GM10248 (cell line): ENCODE measurements around the gene ZNF823.
A peak's percentile ranks its signal among the peaks of the same experiment; 100 is the strongest.

Source experiments
- CTCF ChIA-PET: fragments of 300-600 bp; sonication (Branson Sonifier 250); formaldehyde crosslinking; extraction: SDS; loops from one replicate; lab custom pipeline; 2021; ENCODE audit warnings: antibody characterized with exemption; lab: Yijun Ruan, JAX
- POLR2A ChIA-PET: fragments of 350-650 bp; sonication (Branson Sonifier 250); formaldehyde crosslinking; extraction: SDS; loops from one replicate; lab custom pipeline; 2020; ENCODE audit warnings: antibody characterized with exemption; lab: Yijun Ruan, JAX
- DNase-seq: peaks from one replicate; pipeline ENCODE4 v3.0.0; 2012; ENCODE audit errors: extremely low spot score
- TF ChIP-seq, protein P1 (sequence below): IDR thresholded peaks from 2 replicates; pipeline ENCODE4 v1.5.1; 2012; ENCODE audit warnings: mild to moderate bottlenecking, low read depth; ENCODE audit errors: extremely low read depth, missing control alignments, control extremely low read depth

Gene ZNF823

DNA sequence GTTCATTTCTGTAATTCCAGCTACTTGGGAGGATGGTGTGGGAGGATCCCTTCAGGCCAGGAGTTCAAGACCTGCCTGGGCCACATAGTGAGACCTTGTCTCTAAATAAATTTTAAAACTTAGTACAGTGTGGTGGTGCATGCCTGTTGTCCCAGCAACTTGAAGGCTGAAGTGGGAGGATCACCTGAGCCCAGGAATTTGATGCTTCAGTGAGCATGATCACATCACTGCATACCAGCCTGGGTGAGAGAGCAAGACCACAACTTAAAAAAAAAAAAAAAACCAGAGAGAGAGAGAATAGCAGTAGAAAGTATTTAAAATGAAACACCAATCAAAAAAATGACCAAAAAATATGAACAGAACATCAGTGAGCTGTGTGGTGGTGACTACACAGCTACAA lies 7.1 kb upstream of the ZNF823 start:
- CTCF ChIA-PET: no interaction called here
- DNase-seq: no peak
- POLR2A ChIA-PET: no interaction called here
- TF ChIP-seq, protein P1, sequence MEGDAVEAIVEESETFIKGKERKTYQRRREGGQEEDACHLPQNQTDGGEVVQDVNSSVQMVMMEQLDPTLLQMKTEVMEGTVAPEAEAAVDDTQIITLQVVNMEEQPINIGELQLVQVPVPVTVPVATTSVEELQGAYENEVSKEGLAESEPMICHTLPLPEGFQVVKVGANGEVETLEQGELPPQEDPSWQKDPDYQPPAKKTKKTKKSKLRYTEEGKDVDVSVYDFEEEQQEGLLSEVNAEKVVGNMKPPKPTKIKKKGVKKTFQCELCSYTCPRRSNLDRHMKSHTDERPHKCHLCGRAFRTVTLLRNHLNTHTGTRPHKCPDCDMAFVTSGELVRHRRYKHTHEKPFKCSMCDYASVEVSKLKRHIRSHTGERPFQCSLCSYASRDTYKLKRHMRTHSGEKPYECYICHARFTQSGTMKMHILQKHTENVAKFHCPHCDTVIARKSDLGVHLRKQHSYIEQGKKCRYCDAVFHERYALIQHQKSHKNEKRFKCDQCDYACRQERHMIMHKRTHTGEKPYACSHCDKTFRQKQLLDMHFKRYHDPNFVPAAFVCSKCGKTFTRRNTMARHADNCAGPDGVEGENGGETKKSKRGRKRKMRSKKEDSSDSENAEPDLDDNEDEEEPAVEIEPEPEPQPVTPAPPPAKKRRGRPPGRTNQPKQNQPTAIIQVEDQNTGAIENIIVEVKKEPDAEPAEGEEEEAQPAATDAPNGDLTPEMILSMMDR: no peak

DNA sequence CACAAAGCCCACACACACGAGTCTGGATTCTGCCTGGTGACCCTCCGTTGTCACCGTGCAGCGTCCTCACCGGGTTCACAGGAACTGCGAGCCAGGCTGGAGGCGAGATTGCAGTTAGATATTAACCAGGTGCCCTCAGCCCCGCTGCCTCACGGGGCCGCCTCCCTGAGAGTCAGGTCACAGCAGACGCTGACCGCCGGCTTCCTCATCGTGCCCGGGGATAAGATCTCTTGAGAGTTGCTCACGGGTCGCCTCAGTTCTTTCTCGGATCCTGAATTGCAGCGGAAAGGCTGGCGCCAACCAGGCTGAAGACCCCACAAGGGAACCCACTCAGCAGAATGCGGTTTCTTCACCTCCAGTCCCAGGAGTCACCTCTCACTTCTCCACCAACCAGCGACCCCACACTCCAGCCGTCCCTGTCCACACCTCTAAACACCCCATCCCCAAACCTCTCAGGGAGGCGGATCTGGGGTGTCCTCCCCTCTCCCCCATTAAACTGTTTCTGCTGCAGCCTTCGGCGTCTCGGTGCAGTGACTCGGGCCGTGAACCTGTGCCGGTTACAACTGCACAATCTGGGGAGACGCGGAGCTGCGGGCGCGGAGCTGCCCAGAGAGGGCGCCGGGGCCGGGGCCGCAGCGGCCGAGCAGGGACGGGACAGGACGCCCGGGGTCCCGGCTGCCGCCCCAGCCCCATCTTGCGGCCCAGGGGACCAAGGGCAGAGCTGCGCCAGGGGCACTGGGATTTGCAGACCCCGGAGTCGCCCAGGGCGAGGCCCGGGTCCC lies 591 bp downstream of the ZNF823 start:
- ChIA-PET POLR2A (no interaction called here), CTCF (no interaction called here)
- TF ChIP-seq, protein P1: peak; percentile 22
- DNase-seq: peak; percentile 50

- ChIA-PET POLR2A (interaction anchor here (0.6 kb wide), 1 partner anchor 258 kb away, joined by 7 read pairs; no protein-coding TSS in a partner anchor), CTCF (interaction anchor here (0.7 to 1.9 kb wide), 7 partner anchors 35 to 442 kb away, joined by 3 to 11 read pairs (median 4); no protein-coding TSS in a partner anchor)
- DNase-seq: peak; percentile 57
- TF ChIP-seq, protein P1: no peak
Measured at GRCh38 chr19:11736696-11737095, 2.0 kb downstream of the ZNF823 start.

- POLR2A ChIA-PET: no interaction called here
Measured at GRCh38 chr19:11735375-11735774, 3.4 kb downstream of the ZNF823 start.

DNA sequence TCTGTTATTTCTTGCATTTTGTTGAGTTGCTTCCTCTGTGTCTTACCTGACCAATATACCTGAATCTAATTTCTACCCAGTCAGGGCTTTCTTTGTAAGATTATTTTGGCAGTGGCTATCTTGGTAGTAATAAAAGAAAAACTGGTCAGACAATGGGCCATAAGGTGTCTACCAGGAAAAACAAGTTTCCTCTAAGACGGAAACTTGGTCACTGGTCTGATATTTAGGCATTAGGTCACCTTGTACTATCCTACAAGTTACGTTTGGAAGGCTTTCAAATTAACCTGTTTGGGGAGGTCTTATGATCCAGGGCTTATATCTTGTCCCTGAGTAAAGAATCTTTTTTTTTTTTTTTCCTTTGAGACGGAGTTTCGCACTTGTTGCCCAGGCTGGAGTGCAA lies 9.2 kb downstream of the ZNF823 start:
- ChIA-PET POLR2A (no interaction called here), CTCF (interaction anchor here (0.9 kb wide), 1 partner anchor 29 kb away, joined by 3 read pairs; no protein-coding TSS in a partner anchor)
- TF ChIP-seq, protein P1: no peak
- no peak for DNase-seq

More at GRCh38 chr19:11735375-11735774, 3.4 kb downstream of the ZNF823 start:
- no peak for DNase-seq
- CTCF ChIA-PET: interaction anchor here (1.2 to 1.9 kb wide), 2 partner anchors 36 to 62 kb away, joined by 4 to 11 read pairs; no protein-coding TSS in a partner anchor
- TF ChIP-seq, protein P1: no peak

- CTCF ChIA-PET: no interaction called here
- POLR2A ChIA-PET: no interaction called here
- DNase-seq: no peak
- TF ChIP-seq, protein P1: no peak
Measured at GRCh38 chr19:11722414-11722813, 16.3 kb downstream of the ZNF823 start.
